GM12891 (cell line): ENCODE results near the gene COMMD1.

Experiments used
- PAX5 ChIP-seq: IDR thresholded peaks from 2 replicates; pipeline ENCODE4 v1.6.1; 2011; ENCODE audit warnings: low read length, moderate library complexity, mild to moderate bottlenecking; ENCODE audit not compliant: insufficient read depth, severe bottlenecking
- POLR2A ChIP-seq: IDR thresholded peaks from 2 replicates; pipeline ENCODE4 v1.6.1; 2011; ENCODE audit warnings: low read depth, low read length, control low read depth
- POLR2AphosphoS5 ChIP-seq: IDR thresholded peaks from 2 replicates; pipeline ENCODE4 v1.6.1; 2011; ENCODE audit warnings: low read depth, low read length, control low read depth
- POU2F2 ChIP-seq: IDR thresholded peaks from 2 replicates; pipeline ENCODE4 v1.6.1; 2011; ENCODE audit warnings: low read depth, mild to moderate bottlenecking, control low read depth, low read length, moderate library complexity
- SPI1 ChIP-seq: IDR thresholded peaks from 2 replicates; pipeline ENCODE4 v1.6.1; 2011; ENCODE audit warnings: low read depth, low read length, control low read depth
- TAF1 ChIP-seq: IDR thresholded peaks from 2 replicates; pipeline ENCODE4 v1.6.1; 2011; ENCODE audit warnings: low read depth, low read length, control low read depth

GRCh38 chr2:62144689-62145477 is 239.4 kb downstream of the COMMD1 start:
- TF ChIP-seq POLR2AphosphoS5: no peak
- no peak for TF ChIP-seq POLR2A
- TF ChIP-seq SPI1: no peak
- TF ChIP-seq PAX5: no peak
- TF ChIP-seq TAF1: no peak
- TF ChIP-seq POU2F2: no peak
